Panc1 (cell line): ENCODE data around the gene SH3GLB2. TPM values are rescaled to one million over a fixed set of nuclear protein-coding genes. Genes with fewer than 3 reads are reported as not detected.

Source experiments
- ATAC-seq: fragments of 200-7000 bp; cut with Tn5 transposase; 2 replicates; pipeline ENCODE4 v1.9.1; 2020; ENCODE audit warnings: mild to moderate bottlenecking, moderate library complexity
- Bru-seq: library from RNA; stranded (reverse); fragments of 400-500 nt; gene quantifications from one replicate; lab custom pipeline; 2021; lab: Mats Ljungman, UMichigan
- BruChase-seq, 2 experiments: library from RNA; stranded (reverse); fragments of 400-500 nt; gene quantifications; one replicate each; lab custom pipeline; 2021; lab: Mats Ljungman, UMichigan
- BruUV-seq: library from RNA; stranded (reverse); fragments of 400-500 nt; replicated peaks from 2 replicates; lab custom pipeline; 2021; lab: Mats Ljungman, UMichigan
- CTCF ChIA-PET: fragments of 300-600 bp; sonication (Branson Sonifier 250); formaldehyde crosslinking; loops from one replicate; lab custom pipeline; 2022; ENCODE audit warnings: antibody characterized with exemption; lab: Charles Lee
- POLR2A ChIA-PET: fragments of 300-600 bp; sonication (Branson Sonifier 250); formaldehyde crosslinking; loops from one replicate; lab custom pipeline; 2022; ENCODE audit warnings: antibody characterized with exemption; lab: Charles Lee
- DNase-seq: peaks from one replicate; pipeline ENCODE4 v3.0.0-alpha.2; 2010; ENCODE audit warnings: low read depth, low spot score
- H3K27ac ChIP-seq: 2 replicates; pipeline ENCODE4 v1.5.1; 2011; ENCODE audit warnings: mild to moderate bottlenecking, low read length, inconsistent platforms
- H3K27me3 ChIP-seq: fragments of 200-500 bp; sonication (Bioruptor generic); 2 replicates; pipeline ENCODE4 v1.6.0; 2014; ENCODE audit warnings: low read length, inconsistent platforms; ENCODE audit not compliant: control insufficient read depth, insufficient read depth
- H3K36me3 ChIP-seq: fragments of 200-500 bp; sonication (Bioruptor generic); 2 replicates; pipeline ENCODE4 v1.5.1; 2014; ENCODE audit warnings: inconsistent platforms, mild to moderate bottlenecking, low read length, moderate library complexity; ENCODE audit not compliant: control insufficient read depth, insufficient read depth
- H3K4me1 ChIP-seq: 2 replicates; pipeline ENCODE4 v1.5.1; 2011; ENCODE audit warnings: inconsistent platforms, mild to moderate bottlenecking, low read length, moderate library complexity; ENCODE audit not compliant: control insufficient read depth, insufficient read depth
- H3K4me3 ChIP-seq, 2 experiments: 2 replicates each; pipeline ENCODE4 v1.5.1; 2011 to 2012; ENCODE audit warnings: low read depth in 2 of 2, low read length in 2 of 2, mild to moderate bottlenecking in 2 of 2, inconsistent platforms in 1 of 2, moderate library complexity in 1 of 2
- H3K9me3 ChIP-seq: fragments of 200-500 bp; sonication (Bioruptor generic); 2 replicates; pipeline ENCODE4 v1.5.1; 2014; ENCODE audit warnings: low read depth, mild to moderate bottlenecking, inconsistent platforms, low read length, moderate library complexity; ENCODE audit not compliant: control insufficient read depth, insufficient read depth
- POLR2AphosphoS5 ChIP-seq: IDR thresholded peaks from 2 replicates; pipeline ENCODE4 v1.6.1; 2012; ENCODE audit warnings: mild to moderate bottlenecking, low read depth, low read length, moderate library complexity
- SIN3A ChIP-seq: IDR thresholded peaks from 2 replicates; pipeline ENCODE4 v1.6.1; 2012; ENCODE audit warnings: low read depth, mild to moderate bottlenecking, low read length, moderate library complexity, borderline replicate concordance; ENCODE audit not compliant: insufficient read depth
- TCF7L2 ChIP-seq: IDR thresholded peaks from 2 replicates; pipeline ENCODE4 v1.6.1; 2011; ENCODE audit warnings: mild to moderate bottlenecking, low read depth, low read length, inconsistent platforms
- in situ Hi-C: cut with HindIII; loops from 2 replicates; pipeline ENCODE4 v1.10.0; 2016; ENCODE audit warnings: low sequenced_read_pairs, low pct_unique_long_range_greater_than_20kb
- intact Hi-C: fragments of 100-400 bp; cut with micrococcal nuclease; formaldehyde crosslinking; loops from one replicate; pipeline ENCODE4 v1.10.0; 2022; ENCODE audit not compliant: unreplicated experiment
- long read RNA-seq: library from polyadenylated mRNA; unstranded; transcript quantifications from one replicate; pipeline ENCODE4 v2.0.0, GENCODE V29; 2021; ENCODE audit not compliant: unreplicated experiment
- polyA plus RNA-seq: library from polyadenylated mRNA; unstranded; fragments of >200 nt; gene quantifications from one replicate; pipeline ENCODE4 v1.2.1, GENCODE V29; 2012; ENCODE audit warnings: missing spikeins; ENCODE audit not compliant: insufficient read length
- total RNA-seq: library from RNA; stranded (reverse); gene quantifications from one replicate; pipeline ENCODE4 v1.2.1, GENCODE V29; 2021; ENCODE audit not compliant: unreplicated experiment
- TF ChIP-seq, protein P1 (sequence below): fragments of 450-650 bp; IDR thresholded peaks from 2 replicates; pipeline ENCODE4 v1.5.1; 2017; ENCODE audit warnings: mild to moderate bottlenecking
- TF ChIP-seq, protein P2 (sequence below), 2 experiments: IDR thresholded peaks; 2 replicates each; pipeline ENCODE4 v1.6.1; 2011 to 2012; ENCODE audit warnings: low read depth in 2 of 2, control low read depth in 1 of 2, low read length in 1 of 2, mild to moderate bottlenecking in 1 of 2, moderate library complexity in 1 of 2; ENCODE audit not compliant: insufficient read depth in 1 of 2

Gene SH3GLB2
- total RNA-seq (68.3 TPM), Bru-seq, nascent RNA (percentile 53 among the genes with signal in this experiment), BruChase-seq, experiment 1, labeled RNA remaining after a 2-hour chase (percentile 64 among the genes with signal in this experiment), BruChase-seq, experiment 2, labeled RNA remaining after a 6-hour chase (percentile 68 among the genes with signal in this experiment)
- polyA plus RNA-seq: 94.4 TPM
- long read RNA-seq, full-length matches to known transcripts: 96 of 160 reads
- long read RNA-seq, partial matches to known transcripts: 17 of 160 reads
- long read RNA-seq, other reads (novel, unspliced or antisense): 47 of 160 reads

DNA sequence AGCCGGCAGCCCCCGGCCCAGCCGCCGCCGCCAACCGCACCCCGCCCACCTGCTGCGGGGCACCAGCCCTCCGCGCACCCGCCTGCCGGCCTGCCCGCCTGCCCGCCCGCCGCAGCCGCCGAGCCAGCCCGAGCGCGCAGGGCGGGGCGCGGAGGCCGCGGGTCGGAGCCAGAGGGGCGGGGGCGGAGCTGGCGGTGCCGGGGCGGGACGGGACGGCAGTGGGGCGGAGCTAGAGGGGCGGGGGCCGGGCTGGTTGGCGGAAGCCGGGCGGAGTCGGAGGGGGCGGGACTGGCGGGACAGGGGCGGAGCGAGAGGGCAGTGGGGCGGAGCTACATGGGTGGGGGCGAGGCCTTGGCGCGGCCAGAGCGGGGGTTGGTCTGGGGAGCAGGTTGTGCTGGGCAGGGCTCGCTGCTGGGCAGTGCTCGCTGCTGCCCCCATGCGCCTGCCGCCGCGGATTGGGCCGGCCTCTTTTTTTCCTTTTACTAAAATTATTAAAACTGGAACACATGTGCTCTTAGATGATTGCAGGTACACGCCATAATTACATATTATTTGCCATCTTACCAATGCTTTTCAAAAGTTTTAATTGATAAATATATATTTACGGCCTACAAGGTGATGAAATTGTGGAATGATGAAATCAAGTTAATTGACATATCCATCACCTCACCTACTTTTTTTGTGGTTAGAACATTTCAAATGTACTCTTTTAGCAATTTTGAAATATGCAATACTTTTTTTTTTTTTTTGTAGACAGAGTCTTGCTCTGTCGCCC lies at the start of gene SH3GLB2:
Gene SH3GLB2 (minus strand): TSS at position 140 of the 775 bp plus-strand sequence. CDS start 177 bp downstream, outside the sequence.
- CTCF ChIA-PET: interaction anchor here (0.5 to 1.2 kb wide), 13 partner anchors 13 to 569 kb away, joined by 3 to 12 read pairs (median 3); partner anchors contain the start of gene DOLPP1
- no peaks in the 10 kb centered on the region for H3K9me3 ChIP-seq
- intact Hi-C loops (no loop called here), in situ Hi-C loops (no loop called here)
- POLR2A ChIA-PET: interaction anchor here (0.5 kb wide), 1 partner anchor 146 kb away, joined by 4 read pairs; no protein-coding TSS in a partner anchor
- H3K4me1 ChIP-seq: peaks cover 6% of the 10 kb centered on the region
- peak within 1 kb of the TSS; percentile 66 for H3K27ac ChIP-seq
- H3K36me3 ChIP-seq: no peaks in the 10 kb centered on the region
- peak; percentile 90 for ATAC-seq
- H3K4me3 ChIP-seq: peak within 1 kb of the TSS; percentile 68 to 72
- TF ChIP-seq TCF7L2: no peak
- TF ChIP-seq POLR2AphosphoS5: no peak
- TF ChIP-seq, protein P1, sequence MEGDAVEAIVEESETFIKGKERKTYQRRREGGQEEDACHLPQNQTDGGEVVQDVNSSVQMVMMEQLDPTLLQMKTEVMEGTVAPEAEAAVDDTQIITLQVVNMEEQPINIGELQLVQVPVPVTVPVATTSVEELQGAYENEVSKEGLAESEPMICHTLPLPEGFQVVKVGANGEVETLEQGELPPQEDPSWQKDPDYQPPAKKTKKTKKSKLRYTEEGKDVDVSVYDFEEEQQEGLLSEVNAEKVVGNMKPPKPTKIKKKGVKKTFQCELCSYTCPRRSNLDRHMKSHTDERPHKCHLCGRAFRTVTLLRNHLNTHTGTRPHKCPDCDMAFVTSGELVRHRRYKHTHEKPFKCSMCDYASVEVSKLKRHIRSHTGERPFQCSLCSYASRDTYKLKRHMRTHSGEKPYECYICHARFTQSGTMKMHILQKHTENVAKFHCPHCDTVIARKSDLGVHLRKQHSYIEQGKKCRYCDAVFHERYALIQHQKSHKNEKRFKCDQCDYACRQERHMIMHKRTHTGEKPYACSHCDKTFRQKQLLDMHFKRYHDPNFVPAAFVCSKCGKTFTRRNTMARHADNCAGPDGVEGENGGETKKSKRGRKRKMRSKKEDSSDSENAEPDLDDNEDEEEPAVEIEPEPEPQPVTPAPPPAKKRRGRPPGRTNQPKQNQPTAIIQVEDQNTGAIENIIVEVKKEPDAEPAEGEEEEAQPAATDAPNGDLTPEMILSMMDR: peak; percentile 94
- TF ChIP-seq, protein P2, sequence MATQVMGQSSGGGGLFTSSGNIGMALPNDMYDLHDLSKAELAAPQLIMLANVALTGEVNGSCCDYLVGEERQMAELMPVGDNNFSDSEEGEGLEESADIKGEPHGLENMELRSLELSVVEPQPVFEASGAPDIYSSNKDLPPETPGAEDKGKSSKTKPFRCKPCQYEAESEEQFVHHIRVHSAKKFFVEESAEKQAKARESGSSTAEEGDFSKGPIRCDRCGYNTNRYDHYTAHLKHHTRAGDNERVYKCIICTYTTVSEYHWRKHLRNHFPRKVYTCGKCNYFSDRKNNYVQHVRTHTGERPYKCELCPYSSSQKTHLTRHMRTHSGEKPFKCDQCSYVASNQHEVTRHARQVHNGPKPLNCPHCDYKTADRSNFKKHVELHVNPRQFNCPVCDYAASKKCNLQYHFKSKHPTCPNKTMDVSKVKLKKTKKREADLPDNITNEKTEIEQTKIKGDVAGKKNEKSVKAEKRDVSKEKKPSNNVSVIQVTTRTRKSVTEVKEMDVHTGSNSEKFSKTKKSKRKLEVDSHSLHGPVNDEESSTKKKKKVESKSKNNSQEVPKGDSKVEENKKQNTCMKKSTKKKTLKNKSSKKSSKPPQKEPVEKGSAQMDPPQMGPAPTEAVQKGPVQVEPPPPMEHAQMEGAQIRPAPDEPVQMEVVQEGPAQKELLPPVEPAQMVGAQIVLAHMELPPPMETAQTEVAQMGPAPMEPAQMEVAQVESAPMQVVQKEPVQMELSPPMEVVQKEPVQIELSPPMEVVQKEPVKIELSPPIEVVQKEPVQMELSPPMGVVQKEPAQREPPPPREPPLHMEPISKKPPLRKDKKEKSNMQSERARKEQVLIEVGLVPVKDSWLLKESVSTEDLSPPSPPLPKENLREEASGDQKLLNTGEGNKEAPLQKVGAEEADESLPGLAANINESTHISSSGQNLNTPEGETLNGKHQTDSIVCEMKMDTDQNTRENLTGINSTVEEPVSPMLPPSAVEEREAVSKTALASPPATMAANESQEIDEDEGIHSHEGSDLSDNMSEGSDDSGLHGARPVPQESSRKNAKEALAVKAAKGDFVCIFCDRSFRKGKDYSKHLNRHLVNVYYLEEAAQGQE (IDR thresholded peaks at IDR 0.05; ENCODE audit: insufficient read depth in 1 of 2, low read depth in 2 of 2, low read length in 1 of 2): no peak
- no peaks in the 10 kb centered on the region for H3K27me3 ChIP-seq
- no TSS peak for BruUV-seq
- peak; percentile 62 for DNase-seq

DNA sequence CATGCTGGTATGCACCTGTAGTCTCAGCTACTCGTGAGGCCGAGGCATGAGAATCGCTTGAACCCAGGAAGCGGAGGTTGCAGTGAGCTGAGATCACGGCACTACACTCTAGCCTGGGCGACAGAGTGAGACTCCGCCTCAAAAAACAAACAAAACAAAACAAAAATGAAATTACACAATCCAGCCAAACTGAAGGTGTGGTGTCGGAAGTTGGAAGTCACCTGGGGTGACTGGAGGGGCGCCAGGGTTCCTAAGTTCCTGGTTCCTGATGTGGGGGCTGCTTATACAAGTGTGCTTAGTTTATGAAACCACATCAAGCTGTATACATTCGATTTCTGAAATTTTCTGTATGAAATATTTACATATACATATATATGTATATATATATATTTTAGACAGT lies 49.1 kb upstream of the SH3GLB2 start:
- TF ChIP-seq, protein P2 (IDR thresholded peaks at IDR 0.05; ENCODE audit: insufficient read depth in 1 of 2, low read depth in 2 of 2, low read length in 1 of 2): no peak
- TF ChIP-seq POLR2AphosphoS5: no peak
- no peak for TF ChIP-seq TCF7L2
- TF ChIP-seq, protein P1: no peak
- no peak for TF ChIP-seq SIN3A
- H3K36me3 ChIP-seq: 0 out of 2 replicates have a peak, but pooled peaks cover 2% of the 10 kb centered on the region
- POLR2A ChIA-PET: no interaction called here
- no peaks in the 10 kb centered on the region for H3K9me3 ChIP-seq
- DNase-seq: no peak
- CTCF ChIA-PET: no interaction called here
- H3K27me3 ChIP-seq: no peaks in the 10 kb centered on the region
- intact Hi-C loops (no loop called here), in situ Hi-C loops (no loop called here)
- ATAC-seq: no peak
- no TSS peak for BruUV-seq
- peaks cover 8% of the 10 kb centered on the region; the same call in 1 of the 2 replicates for H3K4me1 ChIP-seq
- H3K27ac ChIP-seq: no peak overlapping the region
- no peak overlapping the region for H3K4me3 ChIP-seq
